GM23338 (cell line): Measurements from ENCODE around the gene PDE6C. TPM values are rescaled to one million over a fixed set of nuclear protein-coding genes. Genes with fewer than 3 reads are reported as not detected.

ENCODE experiments used
- ATAC-seq: fragments of 200-7000 bp; cut with Tn5 transposase; 3 replicates; pipeline ENCODE4 v1.9.1; 2020
- DNase-seq: peaks from one replicate; pipeline ENCODE4 v3.0.0-alpha.2; 2015; ENCODE audit warnings: low spot score
- H2AFZ ChIP-seq: fragments of 200-600 bp; sonication (generic); 2 replicates; pipeline ENCODE4 v1.8.0; 2016; ENCODE audit warnings: antibody characterized with exemption, mild to moderate bottlenecking, moderate library complexity
- H3F3A ChIP-seq: fragments of 200-600 bp; sonication (generic); replicated peaks from 2 replicates; pipeline ENCODE4 v1.8.0; 2017; ENCODE audit warnings: antibody characterized with exemption, mixed run types, low read depth
- H3K27ac ChIP-seq: fragments of 200-600 bp; sonication (generic); 2 replicates; pipeline ENCODE4 v1.6.1; 2016; ENCODE audit warnings: low read depth
- H3K27me3 ChIP-seq: fragments of 200-600 bp; sonication (generic); 2 replicates; pipeline ENCODE4 v1.8.0; 2016; ENCODE audit warnings: mild to moderate bottlenecking, mixed run types, moderate library complexity; ENCODE audit not compliant: insufficient read depth
- H3K36me3 ChIP-seq: fragments of 200-600 bp; sonication (generic); 2 replicates; pipeline ENCODE4 v1.8.0; 2016; ENCODE audit warnings: mild to moderate bottlenecking; ENCODE audit not compliant: insufficient read depth
- H3K4me1 ChIP-seq: fragments of 200-600 bp; sonication (generic); 2 replicates; pipeline ENCODE4 v1.8.0; 2016; ENCODE audit warnings: mild to moderate bottlenecking, moderate library complexity; ENCODE audit not compliant: insufficient read depth
- H3K4me2 ChIP-seq: fragments of 200-600 bp; sonication (generic); 2 replicates; pipeline ENCODE4 v1.7.1; 2017; ENCODE audit warnings: mixed run types
- H3K4me3 ChIP-seq: fragments of 200-600 bp; sonication (generic); 2 replicates; pipeline ENCODE4 v1.6.1; 2016; ENCODE audit warnings: mixed run types
- H3K79me2 ChIP-seq: fragments of 200-600 bp; sonication (generic); replicated peaks from 2 replicates; pipeline ENCODE4 v1.8.0; 2017; ENCODE audit warnings: mild to moderate bottlenecking; ENCODE audit not compliant: insufficient read depth
- H3K9me2 ChIP-seq: fragments of 200-600 bp; sonication (generic); 2 replicates; pipeline ENCODE4 v1.8.0; 2017; ENCODE audit not compliant: insufficient read depth
- H4K20me1 ChIP-seq: fragments of 200-600 bp; sonication (generic); replicated peaks from 2 replicates; pipeline ENCODE4 v1.8.0; 2017; ENCODE audit warnings: mild to moderate bottlenecking; ENCODE audit not compliant: insufficient read depth
- H3K27ac Mint-ChIP-seq: 2 replicates; pipeline ENCODE4 v1.8.0; 2020; ENCODE audit warnings: inconsistent platforms, mild to moderate bottlenecking, moderate library complexity, mixed read lengths
- H3K27me3 Mint-ChIP-seq: 3 replicates; pipeline ENCODE4 v1.8.0; 2022; ENCODE audit warnings: low read depth, mild to moderate bottlenecking, moderate library complexity, mixed read lengths, inconsistent platforms; ENCODE audit not compliant: insufficient read depth, poor library complexity
- H3K36me3 Mint-ChIP-seq: 3 replicates; pipeline ENCODE4 v1.8.0; 2021; ENCODE audit warnings: low read depth, mild to moderate bottlenecking, inconsistent platforms, moderate library complexity, mixed read lengths
- H3K4me1 Mint-ChIP-seq: 3 replicates; pipeline ENCODE4 v1.8.0; 2020; ENCODE audit warnings: mild to moderate bottlenecking, inconsistent platforms, mixed read lengths
- H3K4me3 Mint-ChIP-seq: 3 replicates; pipeline ENCODE4 v1.8.0; 2021; ENCODE audit warnings: moderate library complexity, mild to moderate bottlenecking, inconsistent platforms, mixed read lengths
- H3K9me3 Mint-ChIP-seq: 3 replicates; pipeline ENCODE4 v1.8.0; 2020; ENCODE audit warnings: moderate library complexity, mild to moderate bottlenecking, inconsistent platforms, mixed read lengths
- CREB1 ChIP-seq: fragments of 250-450 bp; sonication (Bioruptor Pico); IDR thresholded peaks from 2 replicates; pipeline ENCODE4 v1.5.0; 2020; ENCODE audit warnings: low read depth, mild to moderate bottlenecking, moderate library complexity
- EZH2 ChIP-seq: fragments of 200-600 bp; sonication (generic); IDR thresholded peaks from one replicate; pipeline ENCODE4 v1.8.0; 2017; ENCODE audit warnings: antibody characterized with exemption, mild to moderate bottlenecking, low read depth; ENCODE audit not compliant: unreplicated experiment
- POLR2AphosphoS5 ChIP-seq: IDR thresholded peaks from 2 replicates; pipeline ENCODE4 v1.6.1; 2016; ENCODE audit warnings: antibody characterized with exemption, low read depth
- ZNF331 ChIP-seq: fragments of 250-450 bp; sonication (Bioruptor Pico); IDR thresholded peaks from 2 replicates; pipeline ENCODE4 v1.5.0; 2020; ENCODE audit warnings: low read depth, mild to moderate bottlenecking, moderate library complexity
- polyA plus RNA-seq: library from polyadenylated mRNA; unstranded; fragments of >200 nt; fragmentation: Nextera tagmentation; extraction: Ambion mirVana; gene quantifications from 2 replicates; pipeline ENCODE4 v1.2.1, GENCODE V29; 2016
- total RNA-seq: library from RNA; depleted of rRNA; stranded (reverse); fragments of >200 nt; shearing (Covaris generic); gene quantifications from 2 replicates; pipeline ENCODE4 v1.2.3, GENCODE V29; 2014
- TF ChIP-seq, protein P1 (sequence below): fragments of 250-450 bp; sonication (Bioruptor Pico); IDR thresholded peaks from 2 replicates; pipeline ENCODE4 v1.5.0; 2020; ENCODE audit warnings: mild to moderate bottlenecking, moderate library complexity
- TF ChIP-seq, protein P2 (sequence below), 2 experiments: fragments of 200-600 bp in 1 of 2; sonication (generic) in 1 of 2; conservative IDR thresholded peaks; 2 replicates each; pipeline versions ENCODE4 v1.5.1 to v1.6.1; 2016 to 2017; ENCODE audit warnings: antibody characterized with exemption in 2 of 2, low read depth in 2 of 2, mild to moderate bottlenecking in 2 of 2, moderate library complexity in 1 of 2

PDE6C gene
- total and polyA plus RNA-seq, 2 experiments from 2014 or later = 0.06 TPM; not detected in 1

DNA sequence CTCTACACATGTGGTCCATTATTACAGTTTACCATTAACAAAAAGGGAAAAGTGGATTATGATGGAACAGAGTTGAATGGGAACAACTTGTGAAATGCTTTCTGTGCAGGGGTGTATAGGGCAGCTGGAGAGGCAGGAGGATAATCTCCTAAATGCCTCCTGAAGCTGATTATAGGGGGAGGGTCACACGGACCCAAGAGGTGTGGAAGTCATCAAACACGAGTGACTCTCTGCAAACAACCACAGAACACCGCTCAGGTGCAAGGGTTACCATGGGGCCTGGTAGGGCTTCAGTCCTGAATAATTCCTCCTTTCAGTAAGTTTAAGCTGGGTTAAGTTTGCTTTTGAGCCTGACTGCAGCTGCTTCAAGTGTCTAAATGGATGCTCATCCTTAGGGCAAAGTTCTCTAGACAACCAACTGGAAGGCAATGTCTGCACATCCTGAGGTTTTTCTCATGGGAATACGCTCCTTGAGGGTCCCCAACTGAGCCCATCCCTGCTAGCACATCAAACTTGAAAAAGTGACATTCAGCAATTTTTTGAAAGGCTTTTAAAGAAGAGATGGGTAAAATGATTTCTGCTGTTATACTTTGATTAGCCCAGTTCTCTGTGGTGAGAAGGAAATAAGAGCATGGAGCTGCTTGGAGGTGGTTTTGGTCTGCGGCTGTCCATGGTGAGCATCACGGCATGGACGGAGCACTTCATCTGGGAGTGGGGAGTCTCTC, 1.9 kb downstream of the PDE6C start:
- peaks cover 11% of the 10 kb centered on the region for H3K4me1 Mint-ChIP-seq
- H3K79me2 ChIP-seq = no peaks in the 10 kb centered on the region
- no peak overlapping the region for H3K4me3 Mint-ChIP-seq
- H3K36me3 ChIP-seq = no peaks in the 10 kb centered on the region
- H2AFZ ChIP-seq = no peak overlapping the region
- H3F3A ChIP-seq = no peaks in the 10 kb centered on the region
- H3K27me3 ChIP-seq = no peaks in the 10 kb centered on the region
- TF ChIP-seq, protein P1, sequence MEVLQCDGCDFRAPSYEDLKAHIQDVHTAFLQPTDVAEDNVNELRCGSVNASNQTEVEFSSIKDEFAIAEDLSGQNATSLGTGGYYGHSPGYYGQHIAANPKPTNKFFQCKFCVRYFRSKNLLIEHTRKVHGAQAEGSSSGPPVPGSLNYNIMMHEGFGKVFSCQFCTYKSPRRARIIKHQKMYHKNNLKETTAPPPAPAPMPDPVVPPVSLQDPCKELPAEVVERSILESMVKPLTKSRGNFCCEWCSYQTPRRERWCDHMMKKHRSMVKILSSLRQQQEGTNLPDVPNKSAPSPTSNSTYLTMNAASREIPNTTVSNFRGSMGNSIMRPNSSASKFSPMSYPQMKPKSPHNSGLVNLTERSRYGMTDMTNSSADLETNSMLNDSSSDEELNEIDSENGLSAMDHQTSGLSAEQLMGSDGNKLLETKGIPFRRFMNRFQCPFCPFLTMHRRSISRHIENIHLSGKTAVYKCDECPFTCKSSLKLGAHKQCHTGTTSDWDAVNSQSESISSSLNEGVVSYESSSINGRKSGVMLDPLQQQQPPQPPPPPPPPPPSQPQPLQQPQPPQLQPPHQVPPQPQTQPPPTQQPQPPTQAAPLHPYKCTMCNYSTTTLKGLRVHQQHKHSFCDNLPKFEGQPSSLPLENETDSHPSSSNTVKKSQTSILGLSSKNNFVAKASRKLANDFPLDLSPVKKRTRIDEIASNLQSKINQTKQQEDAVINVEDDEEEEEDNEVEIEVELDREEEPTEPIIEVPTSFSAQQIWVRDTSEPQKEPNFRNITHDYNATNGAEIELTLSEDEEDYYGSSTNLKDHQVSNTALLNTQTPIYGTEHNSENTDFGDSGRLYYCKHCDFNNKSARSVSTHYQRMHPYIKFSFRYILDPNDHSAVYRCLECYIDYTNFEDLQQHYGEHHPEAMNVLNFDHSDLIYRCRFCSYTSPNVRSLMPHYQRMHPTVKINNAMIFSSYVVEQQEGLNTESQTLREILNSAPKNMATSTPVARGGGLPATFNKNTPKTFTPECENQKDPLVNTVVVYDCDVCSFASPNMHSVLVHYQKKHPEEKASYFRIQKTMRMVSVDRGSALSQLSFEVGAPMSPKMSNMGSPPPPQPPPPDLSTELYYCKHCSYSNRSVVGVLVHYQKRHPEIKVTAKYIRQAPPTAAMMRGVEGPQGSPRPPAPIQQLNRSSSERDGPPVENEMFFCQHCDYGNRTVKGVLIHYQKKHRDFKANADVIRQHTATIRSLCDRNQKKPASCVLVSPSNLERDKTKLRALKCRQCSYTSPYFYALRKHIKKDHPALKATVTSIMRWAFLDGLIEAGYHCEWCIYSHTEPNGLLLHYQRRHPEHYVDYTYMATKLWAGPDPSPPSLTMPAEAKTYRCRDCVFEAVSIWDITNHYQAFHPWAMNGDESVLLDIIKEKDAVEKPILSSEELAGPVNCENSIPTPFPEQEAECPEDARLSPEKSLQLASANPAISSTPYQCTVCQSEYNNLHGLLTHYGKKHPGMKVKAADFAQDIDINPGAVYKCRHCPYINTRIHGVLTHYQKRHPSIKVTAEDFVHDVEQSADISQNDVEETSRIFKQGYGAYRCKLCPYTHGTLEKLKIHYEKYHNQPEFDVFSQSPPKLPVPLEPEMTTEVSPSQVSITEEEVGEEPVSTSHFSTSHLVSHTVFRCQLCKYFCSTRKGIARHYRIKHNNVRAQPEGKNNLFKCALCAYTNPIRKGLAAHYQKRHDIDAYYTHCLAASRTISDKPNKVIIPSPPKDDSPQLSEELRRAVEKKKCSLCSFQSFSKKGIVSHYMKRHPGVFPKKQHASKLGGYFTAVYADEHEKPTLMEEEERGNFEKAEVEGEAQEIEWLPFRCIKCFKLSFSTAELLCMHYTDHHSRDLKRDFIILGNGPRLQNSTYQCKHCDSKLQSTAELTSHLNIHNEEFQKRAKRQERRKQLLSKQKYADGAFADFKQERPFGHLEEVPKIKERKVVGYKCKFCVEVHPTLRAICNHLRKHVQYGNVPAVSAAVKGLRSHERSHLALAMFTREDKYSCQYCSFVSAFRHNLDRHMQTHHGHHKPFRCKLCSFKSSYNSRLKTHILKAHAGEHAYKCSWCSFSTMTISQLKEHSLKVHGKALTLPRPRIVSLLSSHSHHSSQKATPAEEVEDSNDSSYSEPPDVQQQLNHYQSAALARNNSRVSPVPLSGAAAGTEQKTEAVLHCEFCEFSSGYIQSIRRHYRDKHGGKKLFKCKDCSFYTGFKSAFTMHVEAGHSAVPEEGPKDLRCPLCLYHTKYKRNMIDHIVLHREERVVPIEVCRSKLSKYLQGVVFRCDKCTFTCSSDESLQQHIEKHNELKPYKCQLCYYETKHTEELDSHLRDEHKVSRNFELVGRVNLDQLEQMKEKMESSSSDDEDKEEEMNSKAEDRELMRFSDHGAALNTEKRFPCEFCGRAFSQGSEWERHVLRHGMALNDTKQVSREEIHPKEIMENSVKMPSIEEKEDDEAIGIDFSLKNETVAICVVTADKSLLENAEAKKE (CRISPR knock-in tag) = no peak
- TF ChIP-seq EZH2 (no peak), ZNF331 (no peak), POLR2AphosphoS5 (no peak), CREB1 (CRISPR knock-in tag) (no peak)
- TF ChIP-seq, protein P2, sequence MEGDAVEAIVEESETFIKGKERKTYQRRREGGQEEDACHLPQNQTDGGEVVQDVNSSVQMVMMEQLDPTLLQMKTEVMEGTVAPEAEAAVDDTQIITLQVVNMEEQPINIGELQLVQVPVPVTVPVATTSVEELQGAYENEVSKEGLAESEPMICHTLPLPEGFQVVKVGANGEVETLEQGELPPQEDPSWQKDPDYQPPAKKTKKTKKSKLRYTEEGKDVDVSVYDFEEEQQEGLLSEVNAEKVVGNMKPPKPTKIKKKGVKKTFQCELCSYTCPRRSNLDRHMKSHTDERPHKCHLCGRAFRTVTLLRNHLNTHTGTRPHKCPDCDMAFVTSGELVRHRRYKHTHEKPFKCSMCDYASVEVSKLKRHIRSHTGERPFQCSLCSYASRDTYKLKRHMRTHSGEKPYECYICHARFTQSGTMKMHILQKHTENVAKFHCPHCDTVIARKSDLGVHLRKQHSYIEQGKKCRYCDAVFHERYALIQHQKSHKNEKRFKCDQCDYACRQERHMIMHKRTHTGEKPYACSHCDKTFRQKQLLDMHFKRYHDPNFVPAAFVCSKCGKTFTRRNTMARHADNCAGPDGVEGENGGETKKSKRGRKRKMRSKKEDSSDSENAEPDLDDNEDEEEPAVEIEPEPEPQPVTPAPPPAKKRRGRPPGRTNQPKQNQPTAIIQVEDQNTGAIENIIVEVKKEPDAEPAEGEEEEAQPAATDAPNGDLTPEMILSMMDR (conservative IDR thresholded peaks at IDR 0.05; ENCODE audit: low read depth in 2 of 2) = no peak
- H3K27ac Mint-ChIP-seq = no peak overlapping the region
- H3K9me3 Mint-ChIP-seq = no peaks in the 10 kb centered on the region
- no peaks in the 10 kb centered on the region for H3K9me2 ChIP-seq
- H3K27me3 Mint-ChIP-seq = peaks cover 2% of the 10 kb centered on the region
- H3K4me2 ChIP-seq = no peak overlapping the region
- no peak for DNase-seq
- no peak overlapping the region for H3K4me3 ChIP-seq
- no peaks in the 10 kb centered on the region for H3K36me3 Mint-ChIP-seq
- H4K20me1 ChIP-seq = no peaks in the 10 kb centered on the region
- no peak for ATAC-seq
- no peaks in the 10 kb centered on the region; the same call in 1 of the 2 replicates for H3K4me1 ChIP-seq
- no peak overlapping the region for H3K27ac ChIP-seq
